GM10266 (cell line): ENCODE measurements around the gene ATP4B.

ENCODE experiments used
- DNase-seq: peaks from one replicate; pipeline ENCODE4 v3.0.0; 2012; ENCODE audit errors: extremely low spot score
- CTCF ChIP-seq: IDR thresholded peaks from 2 replicates; pipeline ENCODE4 v1.5.1; 2012; ENCODE audit warnings: mild to moderate bottlenecking, low read depth; ENCODE audit not compliant: control insufficient read depth, insufficient read depth; ENCODE audit errors: missing control alignments

The ATP4B gene

GRCh38 chr13:113603116-113603710 is 54.8 kb downstream of the ATP4B start:
- TF ChIP-seq CTCF = no peak
- DNase-seq = no peak

GRCh38 chr13:113602291-113602988 is 55.6 kb downstream of the ATP4B start:
- no peak for DNase-seq

GRCh38 chr13:113601166-113602070 is 56.6 kb downstream of the ATP4B start:
- no peak for TF ChIP-seq CTCF
- no peak for DNase-seq

More at GRCh38 chr13:113602291-113602988, 55.6 kb downstream of the ATP4B start:
- no peak for TF ChIP-seq CTCF

GRCh38 chr13:113599391-113599790 is 58.6 kb downstream of the ATP4B start:
- DNase-seq = no peak
- TF ChIP-seq CTCF = no peak
